HUDEP-2 (cell line): ENCODE data around the gene GPS1.

Source experiments
- DNase-seq, 76 experiments: peaks; one replicate each; lab custom pipeline; 2025; ENCODE audit not compliant: unreplicated experiment in 76 of 76; lab: John Stamatoyannopoulos, UW

GPS1 gene

GRCh38 chr17:82014432-82014831 is 37.3 kb upstream of the GPS1 start:
- peak in 27 of 76 experiments; percentile 2 to 57 (median 22) for DNase-seq

DNA sequence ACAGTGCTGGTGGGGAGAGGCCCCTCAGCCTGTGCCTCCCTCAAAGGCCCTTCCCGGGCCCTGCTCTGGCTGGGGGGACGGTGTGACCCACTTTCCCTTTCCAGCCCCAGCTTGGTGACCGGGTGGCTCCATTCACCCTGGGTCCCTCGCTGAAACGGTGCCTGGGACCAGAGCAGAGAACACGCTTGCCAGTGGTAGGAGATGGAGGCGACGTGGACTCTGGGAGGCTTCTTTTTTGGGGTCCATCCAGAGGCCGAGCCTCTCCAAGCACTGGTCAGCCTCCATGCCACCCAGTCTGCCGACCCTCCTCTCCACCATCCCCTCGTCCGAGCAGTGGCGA is 36.8 kb upstream of the GPS1 start:
- no peak for DNase-seq

- DNase-seq = no peak
These were observed 36.3 kb upstream of the GPS1 start for GRCh38 chr17:82015311-82015971.

GRCh38 chr17:82016061-82016874 is 35.4 kb upstream of the GPS1 start:
- DNase-seq = no peak

- no peak for DNase-seq
These were observed 34.7 kb upstream of the GPS1 start for GRCh38 chr17:82016875-82017459.

GRCh38 chr17:82017612-82018151 is 34.0 kb upstream of the GPS1 start:
- DNase-seq = no peak

- DNase-seq = peak in 1 of 76 experiments; percentile 5
These were observed 33.3 kb upstream of the GPS1 start for GRCh38 chr17:82018152-82018988.

- no peak for DNase-seq
These were observed 32.6 kb upstream of the GPS1 start for GRCh38 chr17:82018989-82019689.

DNA sequence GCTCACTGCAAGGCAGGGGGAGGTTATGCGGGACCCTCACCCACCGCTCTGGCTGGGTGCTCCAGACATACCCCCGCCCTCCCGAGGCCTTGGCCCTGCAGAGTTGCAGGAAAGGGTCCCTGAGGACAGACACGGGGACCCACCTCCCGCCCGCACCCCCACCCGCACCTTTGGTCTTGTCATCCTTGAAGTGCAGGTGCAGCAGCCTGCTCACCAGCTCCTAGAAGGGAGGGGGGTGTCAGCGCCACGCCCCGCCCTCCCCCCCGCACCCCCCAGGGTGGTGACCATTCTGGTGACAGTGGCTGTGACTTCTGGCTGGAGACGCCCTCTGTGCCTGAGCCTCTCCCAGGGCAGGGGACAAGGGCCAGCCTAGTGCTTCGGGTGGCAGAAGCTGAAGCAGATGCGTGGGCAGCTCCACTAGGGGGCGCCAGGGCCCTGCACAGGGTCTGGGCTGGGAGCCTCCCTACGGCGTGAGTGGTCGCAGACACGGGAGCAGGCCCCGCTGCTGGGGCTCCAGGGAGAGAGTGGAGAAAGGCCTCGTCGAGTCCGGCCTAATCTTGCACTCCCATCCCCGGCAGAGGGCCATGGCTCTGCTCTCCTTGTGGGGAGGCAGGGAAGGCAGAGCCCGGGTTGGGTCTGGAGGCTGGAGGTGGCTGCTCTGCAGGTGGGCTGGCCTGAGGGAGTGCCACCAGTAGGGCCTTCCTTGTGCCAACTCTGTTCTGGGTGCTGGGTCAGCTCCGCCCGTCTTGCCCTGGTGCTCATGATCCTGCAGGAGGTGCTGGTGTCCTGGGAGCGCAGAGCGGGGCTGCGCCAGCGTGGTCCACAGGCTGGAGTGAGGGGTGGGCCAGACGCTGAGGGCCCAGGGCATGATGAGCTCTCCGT is 31.8 kb upstream of the GPS1 start:
- peak in 63 of 76 experiments; percentile 20 to 73 (median 53) for DNase-seq

DNA sequence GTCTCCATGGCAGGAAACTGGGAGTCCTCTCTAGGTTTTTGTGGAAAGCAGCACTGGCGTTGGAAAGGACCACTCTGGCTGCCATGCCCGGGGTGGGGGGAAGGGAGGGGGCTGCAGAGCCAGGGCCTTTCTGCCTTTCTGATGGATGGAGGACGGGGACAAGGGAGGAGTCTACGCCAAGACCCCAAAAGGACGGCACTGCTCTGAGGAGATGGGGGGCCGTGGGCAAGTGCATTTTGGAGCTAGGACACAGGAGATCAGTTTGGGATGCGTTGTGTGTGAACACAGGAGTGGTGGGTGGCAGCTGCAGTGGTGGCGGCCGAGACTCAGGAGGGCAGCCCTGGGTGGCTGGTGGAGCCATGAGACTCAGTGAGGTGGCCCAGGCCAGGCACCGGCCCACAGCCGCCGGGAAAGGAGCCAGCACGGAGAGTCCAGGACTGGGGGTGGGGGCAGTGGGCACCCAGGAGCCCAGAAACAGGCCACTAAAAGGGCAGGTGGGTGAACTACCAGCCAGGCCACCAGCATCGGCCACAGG is 31.1 kb upstream of the GPS1 start:
- no peak for DNase-seq

GRCh38 chr17:82021107-82021899 is 30.4 kb upstream of the GPS1 start:
- DNase-seq = peak in 63 of 76 experiments; percentile 6 to 78 (median 47)

DNA sequence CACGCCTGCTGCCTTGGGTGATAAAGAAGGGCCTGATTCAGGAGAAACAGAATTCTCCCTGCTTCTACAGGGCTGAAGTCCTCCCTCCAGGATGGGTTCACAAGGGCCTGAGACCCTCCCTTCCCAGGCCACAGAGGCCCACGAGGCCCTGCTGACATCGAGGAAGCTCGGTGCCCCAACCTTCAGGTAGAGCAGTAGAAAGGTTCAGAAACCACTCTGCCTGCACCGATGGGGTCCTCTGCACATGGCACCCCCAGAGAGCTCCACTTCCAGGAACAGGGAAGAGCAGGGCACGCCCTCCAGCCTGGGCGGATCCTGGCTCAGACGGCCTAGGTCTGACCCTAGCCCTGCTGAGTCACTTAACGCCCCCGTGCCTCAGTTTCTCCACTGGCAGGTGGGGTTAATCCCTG is 29.8 kb upstream of the GPS1 start:
- peak in 11 of 76 experiments; percentile 16 to 40 (median 24) for DNase-seq

GRCh38 chr17:82022310-82022980 is 29.3 kb upstream of the GPS1 start, which contains the start of gene CENPX:
Gene CENPX, minus strand, starts transcription at chr17:82022878. Its CDS starts 17 bp downstream, at chr17:82022861.
- DNase-seq = no peak

DNA sequence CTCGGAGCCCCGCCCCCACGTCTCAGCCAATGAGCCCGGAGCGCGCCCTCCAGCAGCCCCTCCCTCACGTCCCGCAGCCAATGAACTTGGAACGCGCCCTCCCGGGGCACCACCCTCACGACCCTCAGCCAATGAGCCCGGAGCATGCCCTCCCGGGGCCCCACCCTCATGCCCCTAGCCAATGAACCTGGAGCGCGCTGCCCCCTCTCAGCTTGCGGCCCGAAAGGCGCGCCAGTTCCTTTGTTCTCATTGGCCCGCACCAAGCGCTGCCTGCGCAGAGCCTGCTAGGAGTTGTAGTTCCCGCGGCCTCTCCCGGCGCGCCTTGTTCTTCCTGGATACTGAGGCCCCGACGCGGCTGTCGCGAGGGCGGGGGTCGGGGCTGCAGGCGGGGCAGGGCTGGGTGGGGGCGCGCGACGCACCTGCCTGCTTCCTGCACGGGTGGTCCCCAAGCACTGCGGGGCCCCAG is 28.7 kb upstream of the GPS1 start, which contains the start of gene LRRC45:
TSS of gene LRRC45 (plus strand) at position 325 of the 466 bp plus-strand sequence. CDS start 339 bp downstream, outside the sequence.
- DNase-seq = peak in 75 of 76 experiments; percentile 86 to 100 (median 99)

DNA sequence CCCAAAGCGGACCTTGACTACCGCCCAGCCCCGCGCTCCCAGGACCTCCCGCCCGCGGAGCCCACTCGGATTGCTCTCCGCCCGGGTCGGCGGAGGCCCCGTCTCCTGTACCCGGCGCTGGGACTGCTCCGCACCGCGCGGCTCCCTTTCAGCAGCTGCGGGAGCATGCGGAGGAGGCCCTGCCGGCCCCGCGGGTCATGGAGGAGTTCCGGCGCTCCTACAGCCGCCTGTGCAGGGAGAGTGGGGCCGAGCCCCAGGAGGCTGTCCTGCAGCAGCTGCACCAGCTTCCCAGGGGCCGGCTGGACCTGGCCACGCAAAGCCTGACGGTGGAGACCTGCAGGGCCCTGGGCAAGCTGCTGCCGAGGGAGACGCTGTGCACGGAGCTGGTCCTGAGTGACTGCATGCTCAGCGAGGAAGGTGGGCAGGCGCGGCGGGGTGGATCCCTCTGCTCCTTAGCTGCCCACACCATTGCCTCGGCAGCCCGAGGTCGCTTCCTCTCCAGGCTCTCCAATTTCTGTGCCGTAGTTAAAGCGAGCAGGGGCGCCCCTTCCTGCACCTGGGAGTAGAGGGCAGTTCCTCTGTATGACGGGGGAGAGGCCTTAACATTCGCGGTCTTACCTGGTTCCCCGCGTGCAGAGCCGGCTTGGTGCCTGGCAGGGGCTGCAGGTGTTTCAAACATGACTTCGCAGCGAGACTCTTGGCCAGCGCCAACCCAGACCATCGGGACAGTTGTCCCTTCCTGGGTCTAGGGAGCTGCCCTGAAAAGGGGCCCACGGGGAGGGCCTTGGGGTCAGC is 28.1 kb upstream of the GPS1 start:
- DNase-seq = peak in 14 of 76 experiments; percentile 5 to 76 (median 28)

DNA sequence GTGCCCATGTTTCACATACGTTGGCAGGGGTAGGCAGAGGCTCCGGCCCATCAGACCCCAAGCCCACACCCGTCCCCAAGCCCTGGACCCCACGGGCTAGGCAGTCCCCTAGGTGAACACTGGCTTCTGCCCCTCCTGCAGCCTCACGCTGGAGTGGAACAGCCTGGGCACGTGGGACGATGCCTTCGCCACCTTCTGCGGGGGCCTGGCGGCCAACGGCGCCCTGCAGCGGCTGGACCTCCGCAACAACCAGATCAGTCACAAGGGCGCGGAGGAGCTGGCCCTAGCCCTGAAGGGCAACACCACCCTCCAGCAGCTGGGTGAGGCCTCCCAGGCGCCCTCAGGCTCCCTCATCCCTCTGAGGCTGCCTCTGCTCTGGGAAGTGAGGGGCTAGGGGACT is 26.8 kb upstream of the GPS1 start:
- no peak for DNase-seq
